DOHH2 (cell line): ENCODE measurements around the gene NUTM1.
A peak's percentile ranks its signal among the peaks of the same experiment; 100 is the strongest.

Experiments used
- H3F3A ChIP-seq: fragments of 200-600 bp; sonication (generic), shearing (Covaris generic); 2 replicates; pipeline ENCODE4 v1.6.0; 2016; ENCODE audit warnings: antibody characterized with exemption, mild to moderate bottlenecking; ENCODE audit not compliant: control insufficient read depth, insufficient read depth
- H3K27ac ChIP-seq: fragments of 200-600 bp; sonication (generic); 2 replicates; pipeline ENCODE4 v1.5.1; 2014; ENCODE audit warnings: low read depth, mild to moderate bottlenecking, low read length, moderate library complexity
- H3K27me3 ChIP-seq: fragments of 200-600 bp; sonication (generic); 2 replicates; pipeline ENCODE4 v1.6.1; 2014; ENCODE audit warnings: mild to moderate bottlenecking, low read length, mixed read lengths; ENCODE audit not compliant: control insufficient read depth
- H3K36me3 ChIP-seq: fragments of 200-600 bp; sonication (generic); 2 replicates; pipeline ENCODE4 v1.6.1; 2014; ENCODE audit warnings: mild to moderate bottlenecking, low read length, moderate library complexity, mixed read lengths; ENCODE audit not compliant: control insufficient read depth
- H3K4me1 ChIP-seq: fragments of 200-600 bp; sonication (generic); 2 replicates; pipeline ENCODE4 v1.6.1; 2014; ENCODE audit warnings: mild to moderate bottlenecking, low read length, mixed read lengths; ENCODE audit not compliant: control insufficient read depth
- H3K4me2 ChIP-seq: fragments of 200-600 bp; sonication (generic); 2 replicates; pipeline ENCODE4 v1.6.0; 2014; ENCODE audit warnings: mild to moderate bottlenecking, low read length, moderate library complexity
- H3K4me3 ChIP-seq: fragments of 200-600 bp; sonication (generic); 2 replicates; pipeline ENCODE4 v1.5.1; 2014; ENCODE audit warnings: mild to moderate bottlenecking, low read length, mixed read lengths
- H3K79me2 ChIP-seq: fragments of 200-600 bp; sonication (generic); 2 replicates; pipeline ENCODE4 v1.6.1; 2014; ENCODE audit warnings: mild to moderate bottlenecking, low read length, mixed read lengths; ENCODE audit not compliant: control insufficient read depth
- H3K9me2 ChIP-seq: fragments of 200-600 bp; sonication (generic); replicated peaks from 2 replicates; pipeline ENCODE4 v1.6.1; 2014; ENCODE audit warnings: mild to moderate bottlenecking, low read length, mixed read lengths; ENCODE audit not compliant: control insufficient read depth
- H3K9me3 ChIP-seq: fragments of 200-600 bp; sonication (generic); 2 replicates; pipeline ENCODE4 v1.6.1; 2014; ENCODE audit warnings: antibody characterized with exemption, low read length, mixed read lengths; ENCODE audit not compliant: control insufficient read depth, insufficient read depth
- H4K20me1 ChIP-seq: fragments of 200-600 bp; sonication (generic); 2 replicates; pipeline ENCODE4 v1.6.0; 2014; ENCODE audit warnings: low read depth, mild to moderate bottlenecking, antibody characterized with exemption, low read length, moderate library complexity; ENCODE audit not compliant: control insufficient read depth, insufficient read depth
- CTCF ChIP-seq: fragments of 200-600 bp; sonication (generic); IDR thresholded peaks from one replicate; pipeline ENCODE4 v1.5.1; 2014; ENCODE audit warnings: antibody characterized with exemption, mild to moderate bottlenecking, low read depth, low read length; ENCODE audit not compliant: poor library complexity, severe bottlenecking
- EZH2phosphoT487 ChIP-seq: fragments of 200-600 bp; sonication (generic); IDR thresholded peaks from 2 replicates; pipeline ENCODE4 v1.6.1; 2017; ENCODE audit warnings: borderline replicate concordance, mild to moderate bottlenecking, antibody characterized with exemption, low read length, moderate library complexity, mixed read lengths

NUTM1 gene

DNA sequence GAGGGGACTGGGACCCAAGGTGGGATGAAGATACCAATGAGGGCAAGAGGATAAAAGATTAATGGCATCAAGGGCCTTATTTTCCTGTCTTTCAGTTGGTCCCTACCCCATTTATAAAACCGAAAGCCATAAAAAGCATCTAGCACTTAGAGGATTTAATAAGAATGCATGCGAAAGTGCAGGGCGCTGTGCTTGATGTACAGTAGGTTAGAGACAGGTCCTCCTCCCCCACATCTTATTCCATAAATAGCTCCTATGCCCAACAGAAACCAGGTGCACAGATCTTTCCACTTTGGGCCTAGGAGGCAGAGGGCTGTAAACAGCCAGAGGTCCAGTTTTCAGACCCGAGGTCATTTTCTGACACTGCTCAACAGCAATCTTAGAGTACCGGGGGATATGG lies 22.7 kb downstream of the NUTM1 start:
- H3K9me2 ChIP-seq: no peaks in the 10 kb centered on the region
- peaks cover 23% of the 10 kb centered on the region for H3K79me2 ChIP-seq
- no peaks in the 10 kb centered on the region for H3K9me3 ChIP-seq
- H3K4me1 ChIP-seq: peaks cover 44% of the 10 kb centered on the region
- H3K27ac ChIP-seq: 0 out of 2 replicates have a peak overlapping the region, but pooled peaks have one; percentile 50
- peaks cover 32% of the 10 kb centered on the region for H3K36me3 ChIP-seq
- peak overlapping the region; percentile 87 for H3K4me3 ChIP-seq
- peaks cover 18% of the 10 kb centered on the region for H3F3A ChIP-seq
- peak overlapping the region; percentile 97 for H3K4me2 ChIP-seq
- TF ChIP-seq EZH2phosphoT487 (no peak), CTCF (no peak)
- H3K27me3 ChIP-seq: no peaks in the 10 kb centered on the region
- H4K20me1 ChIP-seq: 0 out of 2 replicates have a peak, but pooled peaks cover 4% of the 10 kb centered on the region

- Histone ChIP-seq H3K4me2 (peak overlapping the region; percentile 97), H3K4me1 (peaks cover 45% of the 10 kb centered on the region), H3K27ac (peak overlapping the region; percentile 50), H3K79me2 (peaks cover 23% of the 10 kb centered on the region), H3F3A (peaks cover 18% of the 10 kb centered on the region), H3K4me3 (peak overlapping the region; percentile 87), H3K27me3 (no peaks in the 10 kb centered on the region), H4K20me1 (0 out of 2 replicates have a peak, but pooled peaks cover 4% of the 10 kb centered on the region), H3K9me2 (no peaks in the 10 kb centered on the region), H3K9me3 (no peaks in the 10 kb centered on the region), H3K36me3 (peaks cover 26% of the 10 kb centered on the region)
- TF ChIP-seq EZH2phosphoT487 (no peak), CTCF (no peak)
Measured at GRCh38 chr15:34366271-34367065, 23.4 kb downstream of the NUTM1 start.

- peaks cover 18% of the 10 kb centered on the region for H3F3A ChIP-seq
- 0 out of 2 replicates have a peak, but pooled peaks cover 4% of the 10 kb centered on the region for H4K20me1 ChIP-seq
- peaks cover 23% of the 10 kb centered on the region for H3K79me2 ChIP-seq
- peak within 1 kb of the TSS; percentile 97 for H3K4me2 ChIP-seq
- no peaks in the 10 kb centered on the region for H3K9me3 ChIP-seq
- H3K36me3 ChIP-seq: peaks cover 23% of the 10 kb centered on the region
- no peaks in the 10 kb centered on the region for H3K27me3 ChIP-seq
- H3K4me3 ChIP-seq: peak within 1 kb of the TSS; percentile 87
- TF ChIP-seq EZH2phosphoT487 (no peak), CTCF (peak; percentile 98)
- peak within 1 kb of the TSS; percentile 86 for H3K27ac ChIP-seq
- H3K4me1 ChIP-seq: peaks cover 45% of the 10 kb centered on the region
- H3K9me2 ChIP-seq: no peaks in the 10 kb centered on the region
Measured at GRCh38 chr15:34367101-34368081, 24.3 kb downstream of the NUTM1 start, which contains the start of gene LPCAT4. Gene LPCAT4 (minus strand): TSS chr15:34367196. CDS start chr15:34367100, 96 bp downstream.
